SIG-M5 treated with dmso at 0.1 percent for 504 hours (cell line): ENCODE measurements around the gene TAF15.
A peak's percentile ranks its signal among the peaks of the same experiment; 100 is the strongest.

ENCODE experiments used
- DNase-seq: peaks from one replicate; lab custom pipeline; 2025; ENCODE audit not compliant: unreplicated experiment; lab: John Stamatoyannopoulos, UW

TAF15 gene

GRCh38 chr17:35870906-35871819, 61.9 kb downstream of the TAF15 start:
- DNase-seq, result no peak

GRCh38 chr17:35872196-35872980, 63.1 kb downstream of the TAF15 start:
- DNase-seq, result no peak

DNA sequence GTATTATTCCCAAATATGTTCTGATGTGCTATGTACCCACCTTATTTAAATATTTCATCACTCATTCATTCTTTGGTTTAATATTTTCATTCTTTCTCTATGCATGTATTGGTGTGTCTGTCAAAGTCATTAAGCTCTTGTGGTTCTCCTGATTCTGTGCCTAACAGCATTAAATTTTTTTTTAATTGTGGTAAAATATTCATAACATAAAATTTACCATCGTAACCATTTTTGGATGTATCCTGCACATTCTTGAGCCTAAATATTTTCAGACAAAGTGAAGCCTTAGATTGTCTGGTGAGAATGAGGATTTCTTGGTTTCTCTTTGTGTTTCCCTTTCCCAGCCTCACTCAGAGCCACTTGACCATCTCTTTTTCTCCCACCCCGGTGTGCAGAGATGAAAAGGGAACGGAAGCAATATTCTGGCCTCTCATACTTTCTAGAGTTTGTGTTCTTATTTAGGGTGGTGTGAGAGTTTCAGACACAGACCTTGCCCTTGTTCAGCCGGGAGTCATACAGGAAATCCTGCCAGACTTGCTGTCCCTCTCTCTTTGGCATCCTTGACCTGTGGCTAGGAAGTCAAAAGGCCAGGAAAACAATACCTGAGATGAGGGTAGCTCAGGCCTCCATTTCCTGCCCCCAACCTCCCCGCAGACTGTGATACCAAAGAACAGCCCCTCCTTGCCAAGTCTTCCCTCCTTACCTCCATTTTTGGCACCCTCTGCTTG, 66.0 kb downstream of the TAF15 start:
- no peak for DNase-seq

DNA sequence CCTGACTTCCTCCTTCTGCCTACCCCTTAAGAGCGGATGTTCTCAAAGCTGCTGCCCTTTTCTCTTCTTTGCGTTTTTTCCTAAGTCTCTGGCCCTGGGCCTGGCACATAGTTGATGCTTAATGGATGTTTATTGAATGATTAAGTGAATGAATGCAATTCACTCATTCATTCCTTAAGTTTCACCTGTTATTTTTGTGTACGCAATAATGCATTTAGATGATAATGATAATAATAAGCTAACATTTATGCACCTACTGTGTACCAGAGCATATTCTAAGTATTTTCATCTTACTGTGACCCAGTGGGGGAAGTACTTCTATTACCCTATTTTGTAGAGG, 66.5 kb downstream of the TAF15 start:
- DNase-seq, result no peak

DNA sequence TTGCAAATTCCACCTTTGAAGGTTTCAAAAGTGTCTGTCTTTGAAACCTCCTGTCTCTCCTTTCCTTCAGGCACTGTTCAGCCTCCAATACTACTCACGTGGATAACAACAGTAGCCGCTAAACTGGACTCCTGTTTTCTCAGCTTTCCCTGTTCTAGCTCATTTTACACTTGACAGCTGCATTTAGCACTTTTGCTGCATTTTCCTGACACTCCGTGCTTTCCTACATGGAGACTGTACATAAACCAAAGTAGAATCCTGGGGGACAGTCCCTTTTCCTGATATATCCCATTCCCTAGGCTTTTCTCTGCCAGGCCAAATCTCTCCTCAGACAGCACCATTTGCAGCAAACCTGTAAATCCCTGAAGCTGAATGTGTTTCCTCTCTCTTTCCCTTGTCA, 67.2 kb downstream of the TAF15 start:
- DNase-seq, result no peak

- no peak for DNase-seq
These were observed 68.2 kb downstream of the TAF15 start for GRCh38 chr17:35877345-35878029.

DNA sequence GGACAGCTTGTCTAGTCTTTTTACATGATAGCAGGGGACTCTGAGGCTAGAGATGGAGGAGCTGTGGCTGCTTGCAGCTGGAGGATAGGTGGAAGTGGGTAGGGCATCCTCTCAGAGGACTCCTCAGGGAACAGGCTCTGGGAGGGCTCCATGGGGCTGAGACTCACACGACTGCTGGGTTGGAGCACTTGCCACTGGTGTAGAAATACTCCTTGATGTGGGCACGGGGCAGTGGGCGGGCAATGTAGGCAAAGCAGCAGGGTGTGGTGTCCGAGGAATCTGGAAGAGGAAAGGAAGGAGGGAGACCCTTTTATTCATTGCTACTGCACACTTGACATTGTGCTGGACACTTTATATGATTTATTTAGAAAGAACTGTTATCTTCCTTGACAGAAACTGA, 69.1 kb downstream of the TAF15 start:
- DNase-seq, result no peak

- peak; percentile 84 for DNase-seq
These were observed 70.7 kb downstream of the TAF15 start, which contains the start of gene CCL5 for GRCh38 chr17:35879773-35880654. CCL5 (minus strand) TSS chr17:35880360.

DNA sequence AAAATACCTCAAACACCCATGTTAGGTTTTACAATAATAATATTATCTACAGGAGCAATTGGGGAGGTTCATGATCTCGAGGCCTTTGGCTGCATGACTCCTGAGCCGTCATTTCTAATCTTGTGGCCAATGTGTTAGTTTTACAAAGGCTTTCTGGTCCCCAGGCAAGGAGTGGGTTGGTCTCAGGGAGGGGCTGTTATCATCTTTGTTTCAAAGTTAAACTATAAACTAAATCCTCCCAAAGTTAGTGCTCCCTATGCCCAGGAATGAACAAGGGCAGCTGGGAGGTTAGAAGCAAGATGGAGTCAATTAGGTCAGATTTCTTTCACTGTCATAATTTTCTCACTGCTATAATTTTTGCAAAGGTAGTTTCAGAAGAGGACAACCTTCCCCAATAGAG, 80.0 kb downstream of the TAF15 start:
- no peak for DNase-seq

DNA sequence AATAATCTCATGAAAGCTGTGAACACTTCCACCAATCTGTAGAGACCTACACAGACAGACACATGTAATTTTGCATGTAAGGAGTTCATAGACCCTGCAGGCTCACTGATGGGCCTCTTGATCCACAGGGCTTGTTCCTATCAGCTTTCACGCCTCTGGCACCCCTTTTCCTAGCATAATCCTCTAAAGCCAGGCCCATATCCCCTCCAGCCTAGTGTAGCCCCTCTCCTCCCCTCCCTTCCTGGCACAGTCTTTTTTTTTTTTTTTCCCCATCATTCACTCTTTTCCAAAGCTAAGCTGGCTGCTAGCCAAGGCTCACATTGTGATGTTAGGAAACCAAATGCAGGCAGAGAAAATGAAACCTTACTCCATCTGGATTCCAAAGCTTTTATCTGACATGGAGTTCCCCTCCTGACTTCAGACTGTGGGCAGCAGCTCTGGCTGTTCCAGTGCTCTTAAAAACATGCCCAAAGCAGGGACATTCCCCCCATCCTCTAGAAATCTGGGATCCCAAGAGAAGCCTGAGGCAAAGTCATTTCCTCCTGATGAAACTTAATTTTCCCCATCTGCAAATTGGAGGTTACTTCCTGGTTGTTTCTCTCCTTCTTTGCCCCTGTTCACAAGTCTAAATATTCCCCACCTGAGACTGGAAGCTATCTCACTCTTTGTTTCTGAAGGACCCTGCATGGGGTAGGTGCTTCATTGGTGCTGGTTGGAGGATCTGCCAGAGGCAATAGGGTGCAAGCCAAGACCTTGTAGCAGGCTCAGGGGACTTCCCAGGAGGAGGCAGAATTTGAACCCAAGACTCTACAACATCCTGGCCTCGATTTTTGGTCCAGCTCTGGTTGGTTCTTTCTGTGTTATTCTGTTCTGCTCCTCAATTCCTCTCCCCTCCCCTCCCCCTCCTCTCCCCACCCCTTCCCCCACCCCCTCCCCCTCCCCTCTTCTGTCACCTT, 80.8 kb downstream of the TAF15 start:
- no peak for DNase-seq

DNA sequence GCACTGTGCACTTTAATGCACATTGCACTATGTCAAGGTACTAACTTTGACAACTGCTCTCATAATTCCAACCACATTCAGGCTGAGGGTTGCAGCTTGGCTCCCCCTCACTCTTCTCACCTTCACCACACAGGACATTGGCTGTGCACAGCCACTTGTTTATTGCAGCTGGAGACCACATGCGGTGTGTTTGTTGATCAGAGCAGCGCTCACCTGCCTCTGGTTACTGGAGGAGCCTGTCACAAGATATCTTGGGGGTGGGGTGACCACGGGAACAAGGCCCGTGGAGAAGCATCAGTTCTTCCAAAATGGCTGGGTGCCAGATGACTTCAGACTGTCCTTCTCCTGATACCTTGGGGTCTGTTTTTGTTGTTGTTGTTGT, 81.5 kb downstream of the TAF15 start:
- no peak for DNase-seq

GRCh38 chr17:35891269-35891668, 82.0 kb downstream of the TAF15 start:
- DNase-seq, result no peak

- DNase-seq, result peak; percentile 60
These were observed 83.1 kb downstream of the TAF15 start for GRCh38 chr17:35892091-35893035.

DNA sequence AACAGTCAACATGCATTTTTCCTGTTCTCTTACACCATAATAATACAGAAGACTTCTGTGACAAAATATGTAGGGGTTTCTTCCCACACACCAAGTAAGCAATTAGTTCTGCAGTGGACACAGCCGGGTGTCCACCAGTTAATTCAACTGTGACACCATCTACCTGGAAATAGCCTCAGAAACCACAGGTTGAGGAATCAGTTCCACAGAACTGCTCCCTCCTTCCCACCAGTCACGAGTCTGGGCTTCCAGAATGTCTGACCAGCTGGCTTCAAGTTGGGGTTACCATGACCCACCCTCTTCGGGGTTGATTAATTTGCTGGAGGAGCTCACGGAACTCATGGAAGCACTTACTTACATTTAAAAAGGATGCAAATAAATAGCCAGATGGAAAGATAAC, 84.5 kb downstream of the TAF15 start:
- no peak for DNase-seq

DNA sequence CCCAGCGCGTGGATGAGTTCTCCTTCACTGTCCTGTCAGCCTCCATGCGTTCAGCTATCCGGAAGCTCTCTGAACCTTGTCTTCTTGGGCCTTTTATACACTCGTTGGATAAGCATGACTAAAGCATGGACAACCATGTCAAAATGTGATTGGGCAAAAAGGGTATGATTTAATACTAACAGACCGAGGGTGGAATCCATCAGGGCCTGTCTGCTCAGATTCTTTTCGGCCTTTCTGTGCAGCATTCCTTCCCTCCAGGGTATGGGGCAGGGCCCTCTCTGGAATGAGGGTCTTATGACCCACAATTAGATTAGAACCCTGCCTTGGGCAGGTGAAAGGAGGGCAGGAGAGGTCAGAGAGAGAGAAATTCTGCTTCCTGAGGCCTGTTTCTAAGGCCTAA, 84.9 kb downstream of the TAF15 start:
- no peak for DNase-seq

DNA sequence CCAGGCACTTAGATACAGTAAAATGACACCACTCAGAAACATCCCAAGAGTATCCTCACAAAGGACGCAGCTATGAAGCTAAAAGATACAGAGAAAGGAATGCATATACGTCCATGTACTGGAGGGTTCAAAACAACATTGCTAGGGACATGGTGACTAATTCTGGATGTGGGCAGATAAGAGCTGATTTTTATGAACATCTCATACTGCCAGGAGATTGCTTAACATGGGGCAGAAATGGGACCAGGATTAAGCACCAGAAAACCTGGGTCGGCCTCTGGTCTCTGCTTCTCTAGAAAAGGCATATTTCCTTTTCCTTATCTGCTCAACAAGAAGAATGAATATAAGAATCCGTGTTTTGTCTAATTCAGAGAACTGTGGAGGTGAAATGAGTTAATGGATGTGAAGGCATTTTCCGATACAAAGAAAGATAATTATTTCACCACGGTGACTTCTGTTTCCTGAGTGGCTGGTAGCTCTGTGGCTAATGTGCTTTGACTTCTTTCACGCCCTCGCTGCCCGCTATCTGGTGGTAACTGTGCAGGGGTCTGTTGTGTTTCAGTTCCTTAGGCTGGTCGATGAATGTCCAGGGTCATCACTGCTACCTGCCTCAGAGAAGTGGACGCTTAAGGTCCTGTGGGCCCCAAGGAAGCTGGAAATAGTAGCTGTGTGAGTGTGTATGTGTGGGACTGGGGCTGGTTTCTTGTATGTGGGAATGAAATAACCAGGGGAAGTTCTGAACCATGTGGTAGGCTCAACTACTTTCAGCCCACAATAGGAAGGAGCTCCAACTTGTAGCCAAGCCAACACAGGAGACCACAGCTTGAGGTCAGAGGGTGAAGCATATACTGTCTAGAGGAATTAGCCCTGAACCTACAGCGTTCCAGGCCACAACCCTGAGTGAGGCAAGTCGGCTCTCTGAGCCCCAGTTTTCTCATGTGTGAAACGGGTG, 86.6 kb downstream of the TAF15 start:
- DNase-seq, result peak; percentile 83
